ENCODE measurements around the gene APCDD1. TPM values are rescaled to one million over a fixed set of nuclear protein-coding genes. Genes with fewer than 3 reads are reported as not detected.

The APCDD1 gene
- total RNA-seq, result not detected

DNA sequence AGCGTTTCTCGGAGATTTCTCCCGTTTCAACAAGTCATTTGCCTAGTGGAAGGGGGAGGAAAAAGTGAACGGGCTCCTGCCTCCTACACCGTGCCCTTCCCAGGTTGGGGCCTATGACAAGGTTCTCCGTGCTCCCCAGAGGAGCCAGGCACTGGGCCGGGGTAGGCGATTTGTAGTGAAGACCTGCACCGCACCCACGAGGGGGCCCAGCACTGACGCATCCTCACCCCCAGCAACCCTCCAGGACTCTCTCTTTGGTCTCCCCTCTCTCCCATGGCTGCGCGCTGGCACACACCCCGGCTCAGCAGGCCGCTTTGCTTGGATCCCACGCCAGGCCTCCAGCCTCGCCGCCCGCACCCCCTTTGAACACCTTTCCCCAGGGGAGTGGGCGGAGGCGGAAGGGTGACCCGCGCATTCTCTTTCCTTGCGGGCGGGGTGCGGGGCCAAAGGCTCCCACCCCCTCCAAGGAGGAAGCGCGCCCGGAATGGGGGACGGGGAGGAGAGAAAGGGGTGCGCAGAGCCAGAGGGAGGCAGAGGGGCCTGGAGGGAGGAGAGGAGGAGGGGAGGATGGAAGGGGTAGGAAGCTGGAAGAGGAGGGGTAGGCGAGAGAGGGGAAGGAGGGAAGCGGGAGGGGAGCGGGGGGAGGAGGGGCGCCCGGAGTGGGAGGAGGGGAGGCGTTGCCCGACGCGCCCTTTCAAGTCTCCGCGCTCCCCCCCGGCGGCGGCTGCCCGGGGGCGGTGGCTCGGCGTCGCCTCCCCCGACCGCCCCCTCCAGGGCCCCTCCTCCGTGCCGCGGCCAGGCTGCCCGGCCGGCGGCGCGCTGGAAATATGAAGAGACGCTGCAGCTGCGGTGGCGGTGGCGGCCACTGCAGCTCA is at the start of gene APCDD1:
TSS of gene APCDD1 (plus strand) at position 830 of the 875 bp plus-strand sequence. CDS start 347 bp downstream, outside the sequence.
- H3K4me1 Mint-ChIP-seq, result peaks cover 1% of the 10 kb centered on the region
- ATAC-seq (ENCODE audit: low read depth) (peak; percentile 30), DNase-seq (no peak)
- POLR2A ChIA-PET, result no interaction called here
- no peaks in the 10 kb centered on the region for H3K9me3 Mint-ChIP-seq
- H3K27me3 Mint-ChIP-seq, result peaks cover 70% of the 10 kb centered on the region
- peak within 1 kb of the TSS; percentile 33 for H3K4me3 Mint-ChIP-seq
- H3K36me3 Mint-ChIP-seq, result peaks cover 1% of the 10 kb centered on the region
- no peak within 1 kb of the TSS for H3K27ac Mint-ChIP-seq

DNA sequence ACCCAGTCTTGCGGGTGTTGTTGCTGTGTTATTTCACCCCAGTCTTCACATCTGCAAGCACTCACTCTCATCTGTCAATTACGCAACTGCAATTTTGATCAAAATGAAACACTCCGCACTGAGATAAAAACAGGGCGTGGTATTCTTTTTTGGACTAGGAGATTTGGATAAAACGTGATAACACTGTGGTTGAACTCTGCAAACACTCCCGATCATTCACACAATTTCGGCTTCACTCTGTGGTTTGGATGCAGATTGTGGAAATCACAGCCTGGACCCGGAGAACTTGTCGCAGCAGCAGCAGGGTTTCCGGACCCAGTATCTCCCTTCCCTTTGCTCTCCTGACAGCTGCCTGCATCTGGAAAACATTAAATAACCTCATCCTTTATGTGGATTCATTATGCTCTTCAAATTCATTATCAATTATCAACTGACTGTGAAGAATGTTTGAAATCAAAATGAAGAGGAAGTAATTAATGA is 49.4 kb upstream of the APCDD1 start:
- H3K4me1 Mint-ChIP-seq, result no peaks in the 10 kb centered on the region
- POLR2A ChIA-PET, result no interaction called here
- ATAC-seq (ENCODE audit: low read depth), result no peak
- H3K27me3 Mint-ChIP-seq, result peaks cover 16% of the 10 kb centered on the region
- DNase-seq, result no peak
- H3K27ac Mint-ChIP-seq, result no peak overlapping the region
- H3K36me3 Mint-ChIP-seq, result no peaks in the 10 kb centered on the region
- no peak overlapping the region for H3K4me3 Mint-ChIP-seq
- H3K9me3 Mint-ChIP-seq, result no peaks in the 10 kb centered on the region

DNA sequence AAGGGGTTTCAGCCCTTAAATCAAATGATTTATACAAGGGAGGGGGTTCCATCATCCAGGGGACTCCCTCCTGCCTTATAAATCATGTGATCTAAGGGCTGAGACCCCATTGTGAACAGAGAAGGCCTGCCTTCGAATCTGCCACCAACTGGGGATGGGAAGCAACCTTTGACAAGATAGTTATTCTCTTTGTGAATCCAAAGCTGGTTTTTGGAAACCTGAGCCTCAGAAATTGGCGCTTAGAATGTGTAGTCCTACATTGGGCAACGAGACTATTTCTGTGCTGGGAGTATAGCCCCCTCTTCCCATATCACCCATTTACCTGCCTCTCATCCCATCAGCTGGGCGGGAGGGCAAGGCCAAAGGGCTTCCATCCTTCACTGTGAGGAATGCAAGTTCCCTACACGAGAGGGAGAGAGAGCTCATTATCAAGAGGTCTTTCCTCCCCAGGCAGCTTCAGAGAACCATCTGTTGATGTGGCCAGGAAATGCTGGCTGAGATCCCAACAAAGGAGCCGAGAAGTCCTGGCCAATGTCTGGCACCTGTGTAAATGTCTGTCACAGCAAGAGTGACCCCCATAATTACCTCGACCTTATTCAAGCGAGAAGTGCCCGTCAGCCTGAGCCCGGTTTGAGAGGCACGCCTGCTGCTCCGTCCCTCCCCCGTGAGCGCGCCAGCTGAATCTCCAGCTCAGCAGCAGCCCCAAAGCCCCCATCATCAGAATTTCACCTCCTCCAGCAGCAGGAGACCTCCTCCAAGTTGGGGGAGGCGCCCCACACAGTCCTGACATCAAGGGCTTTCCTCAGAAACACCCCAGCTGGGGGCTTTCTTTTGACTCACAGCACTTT is 48.4 kb upstream of the APCDD1 start:
- no peak overlapping the region for H3K27ac Mint-ChIP-seq
- POLR2A ChIA-PET, result no interaction called here
- H3K4me1 Mint-ChIP-seq, result no peaks in the 10 kb centered on the region
- ATAC-seq (ENCODE audit: low read depth) (no peak), DNase-seq (no peak)
- H3K27me3 Mint-ChIP-seq, result peaks cover 16% of the 10 kb centered on the region
- no peak overlapping the region for H3K4me3 Mint-ChIP-seq
- H3K36me3 Mint-ChIP-seq, result no peaks in the 10 kb centered on the region
- no peaks in the 10 kb centered on the region for H3K9me3 Mint-ChIP-seq

DNA sequence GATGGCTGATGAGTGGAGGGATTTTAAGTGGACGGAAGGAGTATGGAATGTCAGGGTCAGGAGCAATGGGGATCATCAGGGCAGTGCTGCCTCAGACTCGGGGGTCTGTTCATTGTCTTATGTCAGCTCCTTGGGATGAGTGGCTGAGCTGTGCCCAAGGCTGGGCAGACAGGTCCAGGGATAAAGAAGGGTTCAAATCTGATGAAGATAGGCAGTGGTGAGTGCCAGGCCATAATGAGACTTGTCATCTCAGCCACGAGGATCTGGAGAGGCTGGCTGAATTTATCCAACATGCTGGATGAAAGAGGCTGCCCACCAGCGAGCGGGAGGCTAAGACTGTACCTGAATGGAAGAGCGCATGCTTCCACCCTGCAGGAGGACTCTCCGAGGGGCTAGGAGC is 46.3 kb upstream of the APCDD1 start:
- H3K27me3 Mint-ChIP-seq, result peaks cover 9% of the 10 kb centered on the region
- POLR2A ChIA-PET, result no interaction called here
- DNase-seq (no peak), ATAC-seq (ENCODE audit: low read depth) (no peak)
- no peaks in the 10 kb centered on the region for H3K4me1 Mint-ChIP-seq
- no peaks in the 10 kb centered on the region for H3K9me3 Mint-ChIP-seq
- H3K36me3 Mint-ChIP-seq, result no peaks in the 10 kb centered on the region
- H3K4me3 Mint-ChIP-seq, result no peak overlapping the region
- no peak overlapping the region for H3K27ac Mint-ChIP-seq

DNA sequence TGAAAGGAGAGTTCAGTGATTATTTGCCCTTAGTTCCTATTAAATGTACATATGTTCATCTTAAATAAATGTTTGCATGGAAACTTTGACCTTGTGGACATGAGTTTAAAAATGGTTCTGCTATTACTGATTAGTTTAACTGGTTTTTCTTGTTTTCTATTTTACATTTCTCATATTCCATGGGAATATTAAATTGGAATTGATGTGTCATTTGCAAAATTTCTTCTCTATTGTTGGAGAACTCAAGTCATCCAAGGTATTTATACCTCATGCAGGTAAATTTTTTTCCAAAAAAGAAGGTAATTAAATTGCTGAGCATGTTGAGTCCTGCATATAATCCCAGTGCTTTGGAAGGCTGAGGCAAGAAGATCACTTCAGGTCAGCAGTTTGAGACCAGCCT is 45.4 kb upstream of the APCDD1 start:
- no peak overlapping the region for H3K27ac Mint-ChIP-seq
- no peaks in the 10 kb centered on the region for H3K4me1 Mint-ChIP-seq
- POLR2A ChIA-PET, result no interaction called here
- ATAC-seq (ENCODE audit: low read depth) (no peak), DNase-seq (no peak)
- H3K27me3 Mint-ChIP-seq, result peaks cover 6% of the 10 kb centered on the region
- H3K36me3 Mint-ChIP-seq, result no peaks in the 10 kb centered on the region
- no peak overlapping the region for H3K4me3 Mint-ChIP-seq
- no peaks in the 10 kb centered on the region for H3K9me3 Mint-ChIP-seq

DNA sequence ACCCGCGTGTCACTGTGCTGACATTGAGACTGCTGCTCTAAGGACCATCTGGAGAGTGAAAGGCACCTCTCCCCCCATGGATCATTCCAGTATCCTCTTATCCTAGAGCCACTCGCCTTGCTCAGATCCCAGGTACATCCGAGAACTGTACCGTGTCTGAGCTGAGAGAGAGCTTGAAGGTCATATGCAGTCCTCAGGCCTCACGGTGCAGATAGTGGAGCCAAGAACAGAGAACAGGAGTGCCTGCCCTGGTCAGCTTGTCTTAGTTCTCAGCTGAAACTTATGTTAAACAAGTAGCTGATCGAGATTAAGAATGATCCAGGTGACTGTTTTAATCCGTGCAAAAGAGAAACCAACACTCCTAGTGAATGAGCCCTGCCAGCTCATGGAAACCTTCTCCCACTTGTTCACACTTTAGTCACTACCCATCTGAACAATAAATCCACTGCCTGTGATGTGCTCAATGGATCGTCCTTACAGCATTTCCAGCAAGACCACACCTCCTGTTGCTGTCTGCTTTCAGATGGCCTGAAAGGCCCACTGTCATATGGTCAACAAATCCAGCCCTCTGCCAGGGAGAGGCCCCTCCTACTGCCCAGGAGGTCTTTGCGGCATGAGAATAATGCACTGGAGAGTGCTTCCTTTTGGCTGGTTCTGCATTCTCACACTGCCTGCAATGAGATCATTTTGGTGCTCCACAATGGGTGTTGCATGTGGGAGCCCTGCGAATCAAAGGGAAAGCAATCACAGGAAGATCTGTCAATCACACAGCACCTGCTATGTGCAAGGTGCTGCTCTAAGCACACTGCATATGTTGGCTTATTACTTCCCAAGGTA is 43.7 kb upstream of the APCDD1 start:
- POLR2A ChIA-PET, result no interaction called here
- Mint-ChIP-seq H3K27me3 (peaks cover under 1% of the 10 kb centered on the region), H3K4me1 (no peaks in the 10 kb centered on the region), H3K27ac (no peak overlapping the region), H3K4me3 (no peak overlapping the region), H3K9me3 (no peaks in the 10 kb centered on the region), H3K36me3 (no peaks in the 10 kb centered on the region)
- DNase-seq, result no peak
- ATAC-seq (ENCODE audit: low read depth), result no peak

DNA sequence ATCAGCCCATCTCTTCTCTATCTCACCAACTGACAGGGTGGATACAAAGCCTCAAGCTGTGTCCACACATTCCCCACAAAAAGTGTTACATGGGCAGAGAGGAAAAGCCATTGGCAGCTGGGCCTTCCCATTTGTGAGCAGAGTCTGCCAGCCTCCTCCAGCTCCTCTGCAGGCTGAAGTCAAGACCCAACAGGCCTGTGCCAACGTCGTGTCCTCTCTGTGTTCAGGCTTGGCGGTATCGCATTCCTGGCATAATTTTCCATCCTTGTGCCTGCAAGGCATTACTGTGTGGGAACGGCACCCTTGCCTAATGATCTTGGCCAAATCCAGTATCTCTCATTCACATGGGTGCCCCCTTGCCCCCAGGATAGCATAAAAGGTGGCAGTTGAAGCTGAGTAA is 41.5 kb upstream of the APCDD1 start:
- no peaks in the 10 kb centered on the region for H3K36me3 Mint-ChIP-seq
- POLR2A ChIA-PET, result no interaction called here
- no peaks in the 10 kb centered on the region for H3K27me3 Mint-ChIP-seq
- DNase-seq (no peak), ATAC-seq (ENCODE audit: low read depth) (no peak)
- H3K9me3 Mint-ChIP-seq, result no peaks in the 10 kb centered on the region
- no peaks in the 10 kb centered on the region for H3K4me1 Mint-ChIP-seq
- no peak overlapping the region for H3K27ac Mint-ChIP-seq
- no peak overlapping the region for H3K4me3 Mint-ChIP-seq

DNA sequence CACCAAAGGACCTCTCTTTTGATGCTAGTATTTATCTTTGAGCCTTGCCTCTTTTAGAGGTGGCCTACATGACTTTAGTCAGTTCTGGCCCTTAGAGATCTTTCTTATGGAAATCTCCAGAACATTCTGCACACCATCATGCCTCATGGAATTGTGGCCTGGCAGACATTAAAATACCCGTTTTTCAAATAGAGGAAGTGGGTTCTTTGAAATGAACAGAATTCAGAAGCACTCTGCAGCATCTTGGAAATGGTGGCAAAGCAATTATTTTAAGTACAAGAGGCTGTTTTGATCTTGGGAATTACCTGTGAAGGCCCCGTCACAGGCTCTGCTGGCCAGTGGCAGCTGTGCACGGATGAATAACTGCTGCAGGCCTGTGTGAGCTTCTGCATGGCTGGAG is 40.7 kb upstream of the APCDD1 start:
- no peaks in the 10 kb centered on the region for H3K27me3 Mint-ChIP-seq
- H3K9me3 Mint-ChIP-seq, result no peaks in the 10 kb centered on the region
- H3K36me3 Mint-ChIP-seq, result no peaks in the 10 kb centered on the region
- H3K4me3 Mint-ChIP-seq, result no peak overlapping the region
- DNase-seq, result no peak
- no peaks in the 10 kb centered on the region for H3K4me1 Mint-ChIP-seq
- no peak for ATAC-seq (ENCODE audit: low read depth)
- no peak overlapping the region for H3K27ac Mint-ChIP-seq
- POLR2A ChIA-PET, result no interaction called here

DNA sequence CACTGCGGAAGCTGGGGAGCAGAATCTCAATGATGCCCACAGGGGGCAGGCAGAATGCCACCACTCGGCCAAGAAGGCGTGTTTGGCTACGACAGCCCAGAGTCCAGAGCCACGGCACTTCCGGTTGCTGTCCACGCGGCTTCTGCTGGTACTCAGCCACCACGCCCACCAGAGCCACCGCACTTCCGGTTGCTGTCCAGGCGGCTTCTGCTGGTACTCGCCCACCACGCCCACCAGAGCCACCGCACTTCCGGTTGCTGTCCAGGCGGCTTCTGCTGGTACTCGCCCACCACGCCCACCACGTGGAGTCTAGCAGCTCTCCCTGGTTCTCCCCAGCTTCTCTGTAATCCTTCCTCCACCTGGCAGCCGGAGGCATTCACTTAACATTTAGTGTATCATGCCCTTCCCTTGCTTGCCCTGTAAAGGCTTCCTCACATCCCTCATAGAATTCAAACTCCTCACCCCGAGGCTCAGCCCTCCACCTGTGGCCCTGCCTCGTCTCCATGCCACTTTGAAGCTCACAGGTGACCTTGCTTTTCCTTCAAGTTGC is 40.1 kb upstream of the APCDD1 start:
- DNase-seq, result no peak
- no peaks in the 10 kb centered on the region for H3K4me1 Mint-ChIP-seq
- H3K27ac Mint-ChIP-seq, result no peak overlapping the region
- no peak overlapping the region for H3K4me3 Mint-ChIP-seq
- no peak for ATAC-seq (ENCODE audit: low read depth)
- no peaks in the 10 kb centered on the region for H3K9me3 Mint-ChIP-seq
- no peaks in the 10 kb centered on the region for H3K36me3 Mint-ChIP-seq
- POLR2A ChIA-PET, result no interaction called here
- no peaks in the 10 kb centered on the region for H3K27me3 Mint-ChIP-seq

DNA sequence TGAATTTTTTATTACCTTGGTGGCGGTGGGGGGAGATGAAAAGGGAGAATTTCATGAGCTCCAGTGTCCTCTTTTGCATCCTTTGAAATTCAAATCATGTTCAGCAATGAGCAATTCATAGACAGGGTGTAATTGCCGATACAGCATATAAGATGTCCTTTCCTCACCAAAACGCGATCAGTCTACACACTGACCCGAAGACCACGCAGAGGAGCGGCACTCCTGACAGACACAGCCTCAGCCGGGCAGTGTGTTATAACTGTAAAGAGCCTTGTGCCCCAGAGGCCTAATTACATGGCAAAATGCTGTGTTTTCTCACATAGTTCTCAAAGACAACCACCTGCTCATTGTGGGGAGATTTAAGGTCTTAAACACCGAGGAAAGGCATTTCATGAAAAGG is 38.4 kb upstream of the APCDD1 start:
- Mint-ChIP-seq H3K36me3 (no peaks in the 10 kb centered on the region), H3K27me3 (no peaks in the 10 kb centered on the region), H3K4me1 (no peaks in the 10 kb centered on the region), H3K27ac (no peak overlapping the region), H3K9me3 (no peaks in the 10 kb centered on the region), H3K4me3 (no peak overlapping the region)
- no peak for DNase-seq
- POLR2A ChIA-PET, result no interaction called here
- ATAC-seq (ENCODE audit: low read depth), result no peak

DNA sequence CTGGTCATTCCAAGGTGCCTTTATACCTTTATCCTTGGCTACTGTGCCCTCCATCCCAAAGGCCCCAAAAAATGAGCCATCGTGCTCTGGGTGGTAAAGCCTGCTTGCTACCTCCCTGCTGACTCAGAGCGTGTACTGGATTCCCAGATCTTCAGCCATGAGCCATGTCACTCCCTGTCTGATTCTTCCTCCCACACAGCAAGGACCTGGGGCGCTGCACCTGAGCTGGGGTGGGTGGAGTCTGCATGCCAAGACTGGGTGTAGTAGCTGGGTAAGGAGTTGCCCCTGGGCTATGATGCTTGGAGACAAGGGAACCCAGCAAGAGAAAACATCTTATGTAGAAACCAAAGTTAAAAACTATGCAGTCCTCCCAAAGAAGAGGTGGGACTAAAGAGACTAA is 37.2 kb upstream of the APCDD1 start:
- Mint-ChIP-seq H3K4me3 (no peak overlapping the region), H3K9me3 (no peaks in the 10 kb centered on the region), H3K27me3 (no peaks in the 10 kb centered on the region), H3K4me1 (no peaks in the 10 kb centered on the region), H3K27ac (no peak overlapping the region), H3K36me3 (no peaks in the 10 kb centered on the region)
- no peak for ATAC-seq (ENCODE audit: low read depth)
- POLR2A ChIA-PET, result no interaction called here
- DNase-seq, result no peak

DNA sequence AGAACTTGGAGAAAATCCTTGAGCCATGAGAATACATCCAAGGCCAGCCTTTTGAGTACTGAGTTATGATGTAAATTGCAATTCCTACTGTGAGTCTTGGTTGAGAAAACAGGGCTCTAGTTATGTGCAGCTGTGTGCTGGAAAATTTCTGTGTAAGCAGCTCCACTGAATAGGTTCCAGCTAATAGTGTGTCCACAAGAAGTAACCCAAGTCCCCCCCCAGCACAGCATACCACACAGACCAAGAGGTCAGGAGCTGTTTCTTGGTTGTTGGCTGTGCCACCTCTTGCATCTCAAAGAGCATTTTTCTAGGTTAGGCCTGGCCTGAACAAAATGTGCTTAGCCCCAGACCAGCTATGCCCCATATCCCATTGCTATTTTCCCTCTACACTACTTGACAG is 36.8 kb upstream of the APCDD1 start:
- no peaks in the 10 kb centered on the region for H3K36me3 Mint-ChIP-seq
- POLR2A ChIA-PET, result no interaction called here
- H3K27me3 Mint-ChIP-seq, result no peaks in the 10 kb centered on the region
- DNase-seq (no peak), ATAC-seq (ENCODE audit: low read depth) (no peak)
- H3K9me3 Mint-ChIP-seq, result no peaks in the 10 kb centered on the region
- H3K27ac Mint-ChIP-seq, result no peak overlapping the region
- no peak overlapping the region for H3K4me3 Mint-ChIP-seq
- H3K4me1 Mint-ChIP-seq, result no peaks in the 10 kb centered on the region

DNA sequence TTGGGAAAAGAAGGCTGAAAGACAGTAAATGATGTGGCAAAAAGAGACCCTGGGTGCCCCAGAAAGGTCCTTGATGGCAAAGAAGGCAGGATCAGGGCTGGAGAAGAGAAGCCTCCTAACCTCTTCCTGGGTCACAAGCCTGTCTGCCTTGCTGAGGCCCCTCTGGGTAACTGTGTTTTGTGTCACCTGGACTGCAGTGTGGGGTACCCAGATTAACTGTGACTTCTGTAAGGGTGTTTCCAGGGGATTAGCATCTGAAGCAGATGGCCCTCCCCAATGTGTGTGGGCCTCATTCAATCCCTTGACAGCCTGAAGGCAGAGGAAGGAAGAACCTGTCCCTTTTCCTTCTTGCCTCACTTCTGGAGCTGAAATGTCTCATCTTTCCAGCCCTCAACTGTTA is 35.6 kb upstream of the APCDD1 start:
- no peak for ATAC-seq (ENCODE audit: low read depth)
- no peak for DNase-seq
- Mint-ChIP-seq H3K27me3 (no peaks in the 10 kb centered on the region), H3K27ac (no peak overlapping the region), H3K4me1 (no peaks in the 10 kb centered on the region), H3K36me3 (no peaks in the 10 kb centered on the region), H3K9me3 (no peaks in the 10 kb centered on the region), H3K4me3 (no peak overlapping the region)
- POLR2A ChIA-PET, result no interaction called here

Measured in activated naive CD8-positive, alpha-beta T cell treated with anti-CD3 and anti-CD28 coated beads, Interleukin-2, amount 10 ng/mL, durations not matched to agents 7 days and 5 days (primary cell).